OCI-LY3 (cell line): ENCODE data around the gene PTPRCAP.

Experiments
- EZH2phosphoT487 ChIP-seq: fragments of 200-600 bp; shearing (Covaris generic); IDR thresholded peaks from 2 replicates; pipeline ENCODE4 v1.6.1; 2018; ENCODE audit warnings: antibody characterized with exemption, mixed run types, low read depth
- TF ChIP-seq, protein P1 (sequence below): fragments of 200-600, 300-600 bp; sonication (generic); IDR thresholded peaks from 2 replicates; pipeline ENCODE4 v1.5.1; 2014; ENCODE audit warnings: antibody characterized with exemption, low read length, low read depth

DNA sequence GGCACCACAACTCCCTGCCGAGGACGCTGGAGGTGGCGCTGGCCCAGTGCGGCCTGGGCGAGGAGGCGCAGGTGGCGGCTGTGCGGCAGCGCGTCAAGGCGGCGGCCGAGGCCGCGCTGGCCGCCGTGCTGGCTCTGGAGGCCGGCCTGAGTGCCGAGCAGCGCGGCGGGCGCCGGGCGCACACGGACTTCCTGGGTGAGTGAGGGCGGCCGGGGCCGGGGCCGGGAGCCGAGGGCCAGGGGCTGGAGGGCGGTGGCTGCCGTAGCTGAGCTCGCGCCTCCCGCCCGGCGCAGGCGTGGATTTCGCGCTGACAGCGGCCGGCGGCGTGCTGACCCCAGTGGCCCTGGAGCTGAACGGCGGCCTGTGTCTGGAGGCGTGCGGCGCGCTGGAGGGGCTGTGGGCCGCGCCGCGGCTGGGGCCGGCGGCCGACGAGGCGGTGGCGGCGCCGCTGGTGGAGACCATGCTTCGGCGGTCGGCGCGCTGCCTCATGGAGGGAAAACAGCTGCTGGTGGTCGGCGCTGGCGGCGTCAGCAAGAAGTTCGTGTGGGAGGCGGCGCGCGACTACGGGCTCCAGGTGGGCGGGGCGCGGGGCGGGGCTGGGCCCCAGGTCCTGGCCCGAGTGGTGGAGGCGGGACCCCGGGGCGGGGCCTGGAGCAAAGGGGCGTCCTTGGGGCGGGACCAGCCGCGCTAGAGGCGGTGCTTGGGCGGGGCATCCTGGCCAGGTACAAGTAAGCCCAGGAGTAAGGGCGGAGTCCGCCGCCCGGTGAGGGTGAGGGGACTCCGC, 16.6 kb downstream of the PTPRCAP start:
- TF ChIP-seq, protein P1, sequence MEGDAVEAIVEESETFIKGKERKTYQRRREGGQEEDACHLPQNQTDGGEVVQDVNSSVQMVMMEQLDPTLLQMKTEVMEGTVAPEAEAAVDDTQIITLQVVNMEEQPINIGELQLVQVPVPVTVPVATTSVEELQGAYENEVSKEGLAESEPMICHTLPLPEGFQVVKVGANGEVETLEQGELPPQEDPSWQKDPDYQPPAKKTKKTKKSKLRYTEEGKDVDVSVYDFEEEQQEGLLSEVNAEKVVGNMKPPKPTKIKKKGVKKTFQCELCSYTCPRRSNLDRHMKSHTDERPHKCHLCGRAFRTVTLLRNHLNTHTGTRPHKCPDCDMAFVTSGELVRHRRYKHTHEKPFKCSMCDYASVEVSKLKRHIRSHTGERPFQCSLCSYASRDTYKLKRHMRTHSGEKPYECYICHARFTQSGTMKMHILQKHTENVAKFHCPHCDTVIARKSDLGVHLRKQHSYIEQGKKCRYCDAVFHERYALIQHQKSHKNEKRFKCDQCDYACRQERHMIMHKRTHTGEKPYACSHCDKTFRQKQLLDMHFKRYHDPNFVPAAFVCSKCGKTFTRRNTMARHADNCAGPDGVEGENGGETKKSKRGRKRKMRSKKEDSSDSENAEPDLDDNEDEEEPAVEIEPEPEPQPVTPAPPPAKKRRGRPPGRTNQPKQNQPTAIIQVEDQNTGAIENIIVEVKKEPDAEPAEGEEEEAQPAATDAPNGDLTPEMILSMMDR, result no peak
- TF ChIP-seq EZH2phosphoT487, result no peak
